HEK293 (cell line): ENCODE results near the gene LDHD.

Source experiments
- CTCF ChIA-PET: fragments of 350-600 bp; formaldehyde crosslinking; extraction: SDS; loops from one replicate; lab custom pipeline; 2021; ENCODE audit warnings: antibody characterized with exemption; lab: Yijun Ruan, JAX
- POLR2A ChIA-PET: fragments of 300-600 bp; formaldehyde crosslinking; extraction: SDS; loops from one replicate; lab custom pipeline; 2020; ENCODE audit warnings: antibody characterized with exemption, inconsistent platforms; lab: Yijun Ruan, JAX
- H3K27ac ChIP-seq: fragments of 200-500 bp; sonication (Bioruptor generic); 2 replicates; pipeline ENCODE4 v1.5.1; 2014; ENCODE audit warnings: low read depth, low read length, control low read depth, inconsistent platforms; ENCODE audit errors: extremely low read depth
- H3K36me3 ChIP-seq, 2 experiments: fragments of 200-500 bp in 1 of 2; sonication (Bioruptor generic) in 1 of 2; 1 replicate in 1 of 2; 2 replicates in 1 of 2; pipeline ENCODE4 v1.5.1; 2014 to 2017; ENCODE audit warnings: inconsistent platforms in 2 of 2, low read length in 2 of 2; ENCODE audit not compliant: control insufficient read depth in 2 of 2, insufficient read depth in 1 of 2
- H3K4me1 ChIP-seq: fragments of 200-500 bp; sonication (Bioruptor generic); 2 replicates; pipeline ENCODE4 v1.5.1; 2014; ENCODE audit warnings: mild to moderate bottlenecking, low read length, inconsistent platforms; ENCODE audit not compliant: control insufficient read depth, insufficient read depth
- H3K4me3 ChIP-seq: 2 replicates; pipeline ENCODE4 v1.5.1; 2011; ENCODE audit warnings: low read depth, mild to moderate bottlenecking, control low read depth, low read length, moderate library complexity
- H3K9me3 ChIP-seq: fragments of 200-500 bp; sonication (Bioruptor generic); 2 replicates; pipeline ENCODE4 v1.5.1; 2014; ENCODE audit warnings: low read depth, low read length, inconsistent platforms; ENCODE audit not compliant: control insufficient read depth, insufficient read depth
- BCL11A ChIP-seq: fragments of 450-650 bp; formaldehyde crosslinking; IDR thresholded peaks from 2 replicates; pipeline ENCODE4 v1.5.1; 2016; ENCODE audit warnings: low read depth, missing biosample characterization, missing genetic modification characterization
- KLF1 ChIP-seq: fragments of 450-650 bp; formaldehyde crosslinking; IDR thresholded peaks from 2 replicates; pipeline ENCODE4 v1.5.1; 2016; ENCODE audit warnings: missing biosample characterization, missing genetic modification characterization
- KLF10 ChIP-seq: fragments of 450-650 bp; IDR thresholded peaks from 2 replicates; pipeline ENCODE4 v1.5.1; 2018; ENCODE audit warnings: missing biosample characterization, mild to moderate bottlenecking, missing genetic modification characterization
- KLF16 ChIP-seq: fragments of 450-650 bp; formaldehyde crosslinking; IDR thresholded peaks from 2 replicates; pipeline ENCODE4 v1.5.1; 2017; ENCODE audit warnings: missing biosample characterization, missing genetic modification characterization
- SETDB1 ChIP-seq: IDR thresholded peaks from one replicate; pipeline ENCODE4 v1.6.1; 2017; ENCODE audit warnings: mild to moderate bottlenecking, low read length, moderate library complexity, mixed read lengths; ENCODE audit not compliant: insufficient read length
- SP3 ChIP-seq: fragments of 450-650 bp; formaldehyde crosslinking; IDR thresholded peaks from 2 replicates; pipeline ENCODE4 v1.5.1; 2016; ENCODE audit warnings: missing biosample characterization, missing genetic modification characterization
- TRIM28 ChIP-seq: IDR thresholded peaks from 2 replicates; pipeline ENCODE4 v1.6.1; 2011; ENCODE audit warnings: low read length, control low read depth, borderline replicate concordance
- ZBTB8A ChIP-seq: fragments of 450-650 bp; formaldehyde crosslinking; IDR thresholded peaks from 2 replicates; pipeline ENCODE4 v1.5.1; 2016; ENCODE audit warnings: missing biosample characterization, missing genetic modification characterization
- ZFP41 ChIP-seq: fragments of 450-650 bp; formaldehyde crosslinking; IDR thresholded peaks from 2 replicates; pipeline ENCODE4 v1.5.1; 2016; ENCODE audit warnings: missing biosample characterization, missing genetic modification characterization, borderline replicate concordance
- ZNF10 ChIP-seq: fragments of 450-650 bp; formaldehyde crosslinking; IDR thresholded peaks from 2 replicates; pipeline ENCODE4 v1.5.1; 2017; ENCODE audit warnings: missing biosample characterization, missing genetic modification characterization
- ZNF23 ChIP-seq: fragments of 450-650 bp; formaldehyde crosslinking; IDR thresholded peaks from 2 replicates; pipeline ENCODE4 v1.5.1; 2016; ENCODE audit warnings: missing biosample characterization, missing genetic modification characterization, borderline replicate concordance
- ZNF302 ChIP-seq: fragments of 450-650 bp; formaldehyde crosslinking; IDR thresholded peaks from 2 replicates; pipeline ENCODE4 v1.5.1; 2016; ENCODE audit warnings: missing biosample characterization, missing genetic modification characterization, low read depth
- ZNF366 ChIP-seq: fragments of 450-650 bp; formaldehyde crosslinking; conservative IDR thresholded peaks from 2 replicates; pipeline ENCODE4 v1.5.1; 2016; ENCODE audit warnings: missing biosample characterization, missing genetic modification characterization
- ZNF561 ChIP-seq: fragments of 450-650 bp; IDR thresholded peaks from 2 replicates; pipeline ENCODE4 v1.5.1; 2018; ENCODE audit warnings: missing biosample characterization, missing genetic modification characterization, borderline replicate concordance
- ZNF600 ChIP-seq: fragments of 450-650 bp; formaldehyde crosslinking; IDR thresholded peaks from 2 replicates; pipeline ENCODE4 v1.5.1; 2016; ENCODE audit warnings: missing biosample characterization, missing genetic modification characterization
- ZNF629 ChIP-seq: fragments of 450-650 bp; formaldehyde crosslinking; IDR thresholded peaks from 2 replicates; pipeline ENCODE4 v1.5.1; 2017; ENCODE audit warnings: missing biosample characterization, missing genetic modification characterization
- ZNF660 ChIP-seq: fragments of 450-650 bp; IDR thresholded peaks from 2 replicates; pipeline ENCODE4 v1.5.1; 2018; ENCODE audit warnings: missing biosample characterization, mild to moderate bottlenecking, missing genetic modification characterization
- ZNF670 ChIP-seq: fragments of 450-650 bp; formaldehyde crosslinking; IDR thresholded peaks from 2 replicates; pipeline ENCODE4 v1.5.1; 2016; ENCODE audit warnings: missing biosample characterization, missing genetic modification characterization, low read depth
- ZNF701 ChIP-seq: fragments of 450-650 bp; formaldehyde crosslinking; IDR thresholded peaks from 2 replicates; pipeline ENCODE4 v1.5.1; 2016; ENCODE audit warnings: missing biosample characterization, missing genetic modification characterization
- TF ChIP-seq, protein P1 (sequence below): fragments of 450-650 bp; formaldehyde crosslinking; IDR thresholded peaks from 2 replicates; pipeline ENCODE4 v1.5.1; 2017; ENCODE audit warnings: missing biosample characterization, missing genetic modification characterization
- TF ChIP-seq, protein P2 (sequence below): fragments of 450-650 bp; formaldehyde crosslinking; IDR thresholded peaks from 2 replicates; pipeline ENCODE4 v1.5.1; 2016; ENCODE audit warnings: missing biosample characterization, missing genetic modification characterization, borderline replicate concordance
- TF ChIP-seq, protein P3 (sequence below): fragments of 450-650 bp; formaldehyde crosslinking; IDR thresholded peaks from 2 replicates; pipeline ENCODE4 v1.5.1; 2016; ENCODE audit warnings: missing biosample characterization, missing genetic modification characterization
- TF ChIP-seq, protein P4 (sequence below): fragments of 450-650 bp; formaldehyde crosslinking; IDR thresholded peaks from 2 replicates; pipeline ENCODE4 v1.5.1; 2016; ENCODE audit warnings: missing biosample characterization, missing genetic modification characterization
- TF ChIP-seq, protein P5 (sequence below): sonication (generic); formaldehyde crosslinking; IDR thresholded peaks from 2 replicates; pipeline ENCODE4 v1.8.1; 2022; ENCODE audit warnings: mild to moderate bottlenecking, moderate library complexity, missing genetic modification reagents

LDHD gene

DNA sequence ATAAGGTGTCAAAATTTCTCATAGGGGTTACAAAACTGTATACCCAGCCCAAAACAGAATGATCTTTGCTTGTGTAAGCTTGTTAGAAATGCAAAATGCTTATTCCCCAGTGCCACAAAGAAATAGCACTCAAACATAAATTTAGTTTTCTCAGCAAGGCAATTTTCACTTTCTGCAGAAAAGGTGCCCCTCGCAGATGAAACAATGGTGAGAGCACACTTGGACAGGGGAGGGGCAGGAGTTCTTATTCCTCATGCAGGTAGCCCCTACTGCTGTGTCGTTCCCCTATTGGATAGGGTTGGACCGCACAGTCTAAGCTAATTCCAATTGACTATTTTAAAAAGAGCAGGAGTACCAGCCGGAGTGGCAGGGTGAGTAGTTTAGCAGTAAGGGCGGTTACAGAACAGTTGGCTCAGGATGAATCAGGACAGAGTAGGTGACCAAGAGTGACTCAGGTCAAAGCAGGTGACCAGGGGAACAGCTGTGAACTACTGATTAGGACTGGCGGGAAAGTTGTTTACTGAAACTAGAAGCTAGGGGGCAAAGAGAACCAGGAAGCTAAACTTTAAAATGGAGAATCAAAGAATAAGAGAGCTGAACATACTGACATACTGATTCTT is 5.5 kb upstream of the LDHD start:
- POLR2A ChIA-PET: no interaction called here
- H3K27ac ChIP-seq: no peak overlapping the region
- H3K4me3 ChIP-seq: no peak overlapping the region
- no peaks in the 10 kb centered on the region for H3K4me1 ChIP-seq
- TF ChIP-seq ZBTB8A (tag by site-specific recombination) (no peak), ZNF561 (tag by site-specific recombination) (peak; percentile 94), SETDB1 (peak; percentile 99), ZNF660 (tag by site-specific recombination) (no peak)
- no peaks in the 10 kb centered on the region for H3K36me3 ChIP-seq
- H3K9me3 ChIP-seq: no peaks in the 10 kb centered on the region
- CTCF ChIA-PET: interaction anchor here (1.9 to 2.1 kb wide), 2 partner anchors 11 to 259 kb away, joined by 5 to 14 read pairs; no protein-coding TSS in a partner anchor

DNA sequence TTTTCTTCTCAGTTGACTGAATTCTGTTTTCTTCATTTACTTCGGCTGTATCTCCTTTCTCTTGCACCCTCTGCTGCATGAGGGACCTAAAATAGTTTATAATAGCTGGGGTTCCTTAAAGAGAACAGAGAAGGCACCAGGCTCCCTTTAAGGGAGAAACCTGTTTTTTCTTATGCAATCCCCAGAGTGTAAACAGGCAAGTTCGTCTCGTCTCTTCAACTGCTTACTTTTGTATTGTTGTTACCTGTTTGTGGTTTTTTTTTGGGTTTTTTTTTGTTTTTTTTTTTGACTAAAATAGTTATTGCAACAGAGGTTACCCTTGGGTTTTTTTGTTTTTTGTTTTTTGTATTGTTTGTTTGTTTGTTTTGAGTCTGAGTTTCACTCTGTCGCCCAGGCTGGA is 3.7 kb upstream of the LDHD start:
- Histone ChIP-seq H3K4me1 (no peaks in the 10 kb centered on the region), H3K36me3 (no peaks in the 10 kb centered on the region), H3K9me3 (no peaks in the 10 kb centered on the region), H3K4me3 (no peak overlapping the region), H3K27ac (no peak overlapping the region)
- POLR2A ChIA-PET: no interaction called here
- CTCF ChIA-PET: interaction anchor here (0.7 to 1.7 kb wide), 4 partner anchors 9 to 247 kb away, joined by 3 to 9 read pairs (median 4); no protein-coding TSS in a partner anchor
- TF ChIP-seq, protein P1, sequence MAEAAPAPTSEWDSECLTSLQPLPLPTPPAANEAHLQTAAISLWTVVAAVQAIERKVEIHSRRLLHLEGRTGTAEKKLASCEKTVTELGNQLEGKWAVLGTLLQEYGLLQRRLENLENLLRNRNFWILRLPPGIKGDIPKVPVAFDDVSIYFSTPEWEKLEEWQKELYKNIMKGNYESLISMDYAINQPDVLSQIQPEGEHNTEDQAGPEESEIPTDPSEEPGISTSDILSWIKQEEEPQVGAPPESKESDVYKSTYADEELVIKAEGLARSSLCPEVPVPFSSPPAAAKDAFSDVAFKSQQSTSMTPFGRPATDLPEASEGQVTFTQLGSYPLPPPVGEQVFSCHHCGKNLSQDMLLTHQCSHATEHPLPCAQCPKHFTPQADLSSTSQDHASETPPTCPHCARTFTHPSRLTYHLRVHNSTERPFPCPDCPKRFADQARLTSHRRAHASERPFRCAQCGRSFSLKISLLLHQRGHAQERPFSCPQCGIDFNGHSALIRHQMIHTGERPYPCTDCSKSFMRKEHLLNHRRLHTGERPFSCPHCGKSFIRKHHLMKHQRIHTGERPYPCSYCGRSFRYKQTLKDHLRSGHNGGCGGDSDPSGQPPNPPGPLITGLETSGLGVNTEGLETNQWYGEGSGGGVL (tag by site-specific recombination): no peak
- peak; percentile 53; the same call in 1 of the 2 replicates for TF ChIP-seq ZNF10 (tag by site-specific recombination)

DNA sequence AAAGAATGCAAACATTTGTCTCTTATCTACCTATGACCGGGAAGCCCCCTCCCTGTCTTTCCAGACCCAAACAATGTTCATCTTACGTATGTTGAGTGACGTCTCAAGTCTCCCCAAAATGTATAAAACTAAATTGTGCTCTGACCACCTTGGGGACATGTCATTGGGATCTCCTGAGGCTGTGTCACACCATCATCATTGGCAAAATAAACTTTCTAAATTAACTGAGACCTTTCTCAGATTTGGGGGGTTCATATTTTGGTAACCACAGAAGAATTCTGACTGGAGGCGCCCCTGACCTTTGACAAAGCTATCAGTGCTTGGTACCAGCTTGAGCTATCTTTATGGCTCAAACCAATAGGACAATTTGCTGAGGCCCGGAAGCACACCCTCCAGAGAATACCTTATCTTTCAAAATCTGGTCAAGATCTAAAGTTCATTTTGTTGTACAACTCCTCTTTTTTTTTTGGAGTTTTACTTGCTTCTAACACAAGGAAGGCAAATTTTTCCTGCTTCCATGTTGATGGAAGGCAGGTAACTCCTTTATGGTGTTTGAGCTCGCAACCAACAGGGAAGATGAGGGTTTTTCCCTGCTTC is 2.5 kb upstream of the LDHD start:
- no peak overlapping the region for H3K27ac ChIP-seq
- no peaks in the 10 kb centered on the region for H3K4me1 ChIP-seq
- no peaks in the 10 kb centered on the region for H3K9me3 ChIP-seq
- H3K36me3 ChIP-seq: no peaks in the 10 kb centered on the region
- ChIA-PET CTCF (interaction anchor here (0.6 to 1.7 kb wide), 6 partner anchors 8 to 291 kb away, joined by 3 to 9 read pairs (median 4); no protein-coding TSS in a partner anchor), POLR2A (no interaction called here)
- no peak overlapping the region for H3K4me3 ChIP-seq
- no peak for TF ChIP-seq KLF16 (tag by site-specific recombination)
- no peak for TF ChIP-seq KLF1 (tag by site-specific recombination)
- TF ChIP-seq, protein P2, sequence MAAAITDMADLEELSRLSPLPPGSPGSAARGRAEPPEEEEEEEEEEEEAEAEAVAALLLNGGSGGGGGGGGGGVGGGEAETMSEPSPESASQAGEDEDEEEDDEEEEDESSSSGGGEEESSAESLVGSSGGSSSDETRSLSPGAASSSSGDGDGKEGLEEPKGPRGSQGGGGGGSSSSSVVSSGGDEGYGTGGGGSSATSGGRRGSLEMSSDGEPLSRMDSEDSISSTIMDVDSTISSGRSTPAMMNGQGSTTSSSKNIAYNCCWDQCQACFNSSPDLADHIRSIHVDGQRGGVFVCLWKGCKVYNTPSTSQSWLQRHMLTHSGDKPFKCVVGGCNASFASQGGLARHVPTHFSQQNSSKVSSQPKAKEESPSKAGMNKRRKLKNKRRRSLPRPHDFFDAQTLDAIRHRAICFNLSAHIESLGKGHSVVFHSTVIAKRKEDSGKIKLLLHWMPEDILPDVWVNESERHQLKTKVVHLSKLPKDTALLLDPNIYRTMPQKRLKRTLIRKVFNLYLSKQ: no peak
- no peak for TF ChIP-seq ZNF600 (tag by site-specific recombination)
- no peak for TF ChIP-seq ZNF701
- TF ChIP-seq ZNF366 (tag by site-specific recombination): no peak
- TF ChIP-seq ZNF670 (tag by site-specific recombination): no peak
- TF ChIP-seq BCL11A: no peak
- no peak for TF ChIP-seq KLF10
- TF ChIP-seq ZNF561 (tag by site-specific recombination): no peak
- no peak for TF ChIP-seq ZNF629 (tag by site-specific recombination)
- TF ChIP-seq ZNF23 (tag by site-specific recombination): no peak
- no peak for TF ChIP-seq TRIM28
- no peak for TF ChIP-seq ZFP41 (tag by site-specific recombination)
- TF ChIP-seq ZNF302 (tag by site-specific recombination): no peak
- TF ChIP-seq, protein P3, sequence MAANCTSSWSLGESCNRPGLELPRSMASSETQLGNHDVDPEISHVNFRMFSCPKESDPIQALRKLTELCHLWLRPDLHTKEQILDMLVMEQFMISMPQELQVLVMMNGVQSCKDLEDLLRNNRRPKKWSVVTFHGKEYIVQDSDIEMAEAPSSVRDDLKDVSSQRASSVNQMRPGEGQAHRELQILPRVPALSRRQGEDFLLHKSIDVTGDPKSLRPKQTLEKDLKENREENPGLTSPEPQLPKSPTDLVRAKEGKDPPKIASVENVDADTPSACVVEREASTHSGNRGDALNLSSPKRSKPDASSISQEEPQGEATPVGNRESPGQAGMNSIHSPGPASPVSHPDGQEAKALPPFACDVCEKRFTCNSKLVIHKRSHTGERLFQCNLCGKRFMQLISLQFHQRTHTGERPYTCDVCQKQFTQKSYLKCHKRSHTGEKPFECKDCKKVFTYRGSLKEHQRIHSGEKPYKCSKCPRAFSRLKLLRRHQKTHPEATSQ (tag by site-specific recombination): no peak
- TF ChIP-seq SP3 (tag by site-specific recombination): no peak
- TF ChIP-seq, protein P4, sequence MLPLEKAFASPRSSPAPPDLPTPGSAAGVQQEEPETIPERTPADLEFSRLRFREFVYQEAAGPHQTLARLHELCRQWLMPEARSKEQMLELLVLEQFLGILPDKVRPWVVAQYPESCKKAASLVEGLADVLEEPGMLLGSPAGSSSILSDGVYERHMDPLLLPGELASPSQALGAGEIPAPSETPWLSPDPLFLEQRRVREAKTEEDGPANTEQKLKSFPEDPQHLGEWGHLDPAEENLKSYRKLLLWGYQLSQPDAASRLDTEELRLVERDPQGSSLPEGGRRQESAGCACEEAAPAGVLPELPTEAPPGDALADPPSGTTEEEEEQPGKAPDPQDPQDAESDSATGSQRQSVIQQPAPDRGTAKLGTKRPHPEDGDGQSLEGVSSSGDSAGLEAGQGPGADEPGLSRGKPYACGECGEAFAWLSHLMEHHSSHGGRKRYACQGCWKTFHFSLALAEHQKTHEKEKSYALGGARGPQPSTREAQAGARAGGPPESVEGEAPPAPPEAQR (tag by site-specific recombination): no peak
- TF ChIP-seq, protein P5, sequence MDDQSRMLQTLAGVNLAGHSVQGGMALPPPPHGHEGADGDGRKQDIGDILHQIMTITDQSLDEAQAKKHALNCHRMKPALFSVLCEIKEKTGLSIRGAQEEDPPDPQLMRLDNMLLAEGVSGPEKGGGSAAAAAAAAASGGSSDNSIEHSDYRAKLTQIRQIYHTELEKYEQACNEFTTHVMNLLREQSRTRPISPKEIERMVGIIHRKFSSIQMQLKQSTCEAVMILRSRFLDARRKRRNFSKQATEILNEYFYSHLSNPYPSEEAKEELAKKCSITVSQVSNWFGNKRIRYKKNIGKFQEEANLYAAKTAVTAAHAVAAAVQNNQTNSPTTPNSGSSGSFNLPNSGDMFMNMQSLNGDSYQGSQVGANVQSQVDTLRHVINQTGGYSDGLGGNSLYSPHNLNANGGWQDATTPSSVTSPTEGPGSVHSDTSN (CRISPR knock-in tag): no peak
